HepG2 (cell line): Measurements from ENCODE around the gene HDAC5. TPM values are rescaled to one million over a fixed set of nuclear protein-coding genes. Genes with fewer than 3 reads are reported as not detected.

ENCODE experiments used
- ATF1 ChIP-seq: IDR thresholded peaks from 2 replicates; pipeline ENCODE4 v1.6.1; 2016; ENCODE audit warnings: mild to moderate bottlenecking, control low read depth
- BRD4 ChIP-seq: sonication (generic); formaldehyde crosslinking; IDR thresholded peaks from 2 replicates; pipeline ENCODE4 v1.4.0; 2020; ENCODE audit warnings: missing genetic modification reagents
- CBX1 ChIP-seq: IDR thresholded peaks from one replicate; pipeline ENCODE4 v1.6.1; 2016; ENCODE audit warnings: antibody characterized with exemption, low read depth
- CREB1 ChIP-seq, 2 experiments: fragments of 450-650 bp in 1 of 2; IDR thresholded peaks; 2 replicates each; pipeline ENCODE4 v1.6.1; 2016 to 2017; ENCODE audit warnings: control low read depth in 1 of 2, mild to moderate bottlenecking in 1 of 2, missing compliant biosample characterization in 1 of 2, missing genetic modification characterization in 1 of 2
- FOXC1 ChIP-seq: sonication (generic); formaldehyde crosslinking; IDR thresholded peaks from 2 replicates; pipeline ENCODE4 v1.8.0; 2022; ENCODE audit warnings: mild to moderate bottlenecking, missing genetic modification reagents, borderline replicate concordance
- FOXP4 ChIP-seq: sonication (generic); formaldehyde crosslinking; IDR thresholded peaks from 2 replicates; pipeline ENCODE4 v1.4.0; 2020; ENCODE audit warnings: missing genetic modification reagents
- HNF4A ChIP-seq: sonication (generic); formaldehyde crosslinking; IDR thresholded peaks from 2 replicates; pipeline ENCODE4 v1.4.0; 2020; ENCODE audit warnings: missing genetic modification reagents
- NCOR1 ChIP-seq: fragments of 200-600 bp; sonication (generic); IDR thresholded peaks from 2 replicates; pipeline ENCODE4 v1.7.0; 2017; ENCODE audit warnings: antibody characterized with exemption, low read length, borderline replicate concordance
- NFAT5 ChIP-seq: sonication (generic); formaldehyde crosslinking; IDR thresholded peaks from 2 replicates; pipeline ENCODE4 v1.4.0; 2020; ENCODE audit warnings: missing genetic modification reagents
- PCBP1 ChIP-seq: fragments of 200-400 bp; formaldehyde crosslinking; IDR thresholded peaks from 2 replicates; pipeline ENCODE4 v1.6.1; 2017; ENCODE audit warnings: mild to moderate bottlenecking, low read depth, low read length, borderline replicate concordance
- SNRNP70 ChIP-seq: fragments of 200-400 bp; formaldehyde crosslinking; IDR thresholded peaks from 2 replicates; pipeline ENCODE4 v1.6.1; 2017; ENCODE audit warnings: mild to moderate bottlenecking, low read depth, low read length, moderate library complexity
- TAF1 ChIP-seq: sonication (generic); formaldehyde crosslinking; IDR thresholded peaks from 2 replicates; pipeline ENCODE4 v1.4.0; 2020; ENCODE audit warnings: missing genetic modification reagents
- ZFP1 ChIP-seq: IDR thresholded peaks from 2 replicates; pipeline ENCODE4 v1.6.1; 2016
- ZFP62 ChIP-seq: sonication (generic); formaldehyde crosslinking; IDR thresholded peaks from 2 replicates; pipeline ENCODE4 v1.4.0; 2020; ENCODE audit warnings: missing genetic modification reagents
- ZFX ChIP-seq: sonication (generic); formaldehyde crosslinking; IDR thresholded peaks from 2 replicates; pipeline ENCODE4 v1.4.0; 2020; ENCODE audit warnings: mild to moderate bottlenecking, low read depth, missing genetic modification reagents, moderate library complexity
- ZKSCAN1 ChIP-seq: fragments of 150-350 bp; IDR thresholded peaks from 2 replicates; pipeline ENCODE4 v1.6.1; 2014; ENCODE audit warnings: low read length
- ZKSCAN8 ChIP-seq: IDR thresholded peaks from 2 replicates; pipeline ENCODE4 v1.6.1; 2016; ENCODE audit warnings: borderline replicate concordance, missing genetic modification reagents, missing compliant biosample characterization
- ZNF205 ChIP-seq: IDR thresholded peaks from 2 replicates; pipeline ENCODE4 v1.6.1; 2018; ENCODE audit warnings: missing biosample characterization, missing genetic modification reagents
- ZNF230 ChIP-seq: sonication (generic); formaldehyde crosslinking; IDR thresholded peaks from 2 replicates; pipeline ENCODE4 v1.4.0; 2020; ENCODE audit warnings: mild to moderate bottlenecking, missing genetic modification reagents
- ZNF30 ChIP-seq: sonication (generic); formaldehyde crosslinking; IDR thresholded peaks from 2 replicates; pipeline ENCODE4 v1.5.0; 2020; ENCODE audit warnings: mild to moderate bottlenecking, missing genetic modification reagents
- ZNF431 ChIP-seq: sonication (generic); formaldehyde crosslinking; IDR thresholded peaks from 2 replicates; pipeline ENCODE4 v1.9.0; 2022; ENCODE audit warnings: missing genetic modification reagents, low read depth, mild to moderate bottlenecking, borderline replicate concordance
- ZNF562 ChIP-seq: sonication (generic); formaldehyde crosslinking; IDR thresholded peaks from 2 replicates; pipeline ENCODE4 v1.8.0; 2022; ENCODE audit warnings: missing genetic modification reagents, borderline replicate concordance
- ZNF713 ChIP-seq: sonication (generic); formaldehyde crosslinking; IDR thresholded peaks from 2 replicates; pipeline ENCODE4 v1.4.0; 2020; ENCODE audit warnings: mild to moderate bottlenecking, missing genetic modification reagents
- ZNF780A ChIP-seq: sonication (generic); formaldehyde crosslinking; IDR thresholded peaks from 2 replicates; pipeline ENCODE4 v1.8.0; 2022; ENCODE audit warnings: mild to moderate bottlenecking, missing genetic modification reagents, moderate library complexity
- polyA plus RNA-seq, 8 experiments: library from polyadenylated mRNA; depleted of rRNA in 3 of 8; stranded (reverse) in 7 of 8; unstranded in 1 of 8; fragments of >200 nt; fragmentation: Illumina TruSeq in 4 of 8; extraction: Trizol in 4 of 8; gene quantifications; 2 replicates each; pipeline versions ENCODE4 v1.2.1 to v1.2.3, GENCODE V29; 2011 to 2016; ENCODE audit warnings: low read depth in 4 of 8, missing spikeins in 1 of 8, mixed read lengths in 1 of 8; ENCODE audit not compliant: insufficient read depth in 1 of 8
- total RNA-seq, 5 experiments: library from RNA; depleted of rRNA; stranded (reverse); fragments of >200 nt; fragmentation: Illumina TruSeq; extraction: Trizol; gene quantifications; 2 replicates each; pipeline ENCODE4 v1.2.3, GENCODE V29; 2016; ENCODE audit warnings: low read depth in 1 of 5

HDAC5 gene
- total and polyA plus RNA-seq, 2 of the 13 experiments (the other 11 are each of a cell fraction or from before 2014, with no cell fraction given) = 46.4 to 85.4 TPM

GRCh38 chr17:44170499-44171201 is 47.2 kb upstream of the HDAC5 start, which contains the start of gene ASB16 (continued):
- TF ChIP-seq NFAT5 (CRISPR knock-in tag) (no peak), ATF1 (CRISPR knock-in tag) (no peak), CBX1 (no peak), ZFP62 (CRISPR knock-in tag) (no peak), ZFX (peak; percentile 78), FOXC1 (peak; percentile 66; the same call in 1 of the 2 replicates), ZNF713 (CRISPR knock-in tag) (0 out of 2 replicates have a peak, but pooled peaks have one; percentile 69), ZKSCAN8 (no peak), BRD4 (CRISPR knock-in tag) (0 out of 2 replicates have a peak, but pooled peaks have one; percentile 41), NCOR1 (no peak), ZNF562 (no peak), ZKSCAN1 (no peak), ZNF230 (no peak), CREB1 (IDR thresholded peaks at IDR 0.05) (no peak), CREB1 (CRISPR knock-in tag; IDR thresholded peaks at IDR 0.05) (no peak), HNF4A (CRISPR knock-in tag) (no peak), ZFP1 (CRISPR knock-in tag) (no peak), PCBP1 (no peak), ZNF205 (CRISPR knock-in tag) (no peak), TAF1 (CRISPR knock-in tag) (no peak), ZNF30 (CRISPR knock-in tag) (no peak), ZNF780A (no peak), ZNF431 (CRISPR knock-in tag) (no peak), FOXP4 (CRISPR knock-in tag) (peak; percentile 48; the same call in 1 of the 2 replicates), SNRNP70 (no peak)
